CD4-positive, alpha-beta T cell (primary cell): ENCODE results near the gene HSD17B2. TPM values are rescaled to one million over a fixed set of nuclear protein-coding genes. Genes with fewer than 3 reads are reported as not detected.

ENCODE experiments used
- ATAC-seq: fragments of 200-7000 bp; cut with Tn5 transposase; one replicate; pipeline ENCODE4 v1.10.0; 2022; ENCODE audit warnings: mild to moderate bottlenecking; ENCODE audit not compliant: poor library complexity
- CTCF ChIA-PET: fragments of 350-600 bp; sonication (Branson Sonifier 250); formaldehyde crosslinking; loops from one replicate; lab custom pipeline; 2021; ENCODE audit warnings: antibody characterized with exemption, inconsistent platforms; lab: Charles Lee
- POLR2A ChIA-PET: fragments of 350-600 bp; sonication (Branson Sonifier 250); formaldehyde crosslinking; loops from one replicate; lab custom pipeline; 2021; ENCODE audit warnings: antibody characterized with exemption, inconsistent platforms; lab: Charles Lee
- DNase-seq, 14 experiments: peaks; one replicate each; pipeline ENCODE4 v3.0.0-alpha.2; 2013 to 2020; ENCODE audit warnings: mixed read lengths in 2 of 14
- H3K27ac ChIP-seq, 2 donors: one replicate each; pipeline versions ENCODE4 v1.5.1 to v1.7.0; 2013; ENCODE audit warnings: low read length in 2 of 2, low read depth in 1 of 2, mild to moderate bottlenecking in 1 of 2
- H3K27me3 ChIP-seq, 2 experiments: 1 replicate in 1 of 2; 2 replicates in 1 of 2; pipeline versions ENCODE4 v1.6.1 to v1.7.0; 2013; ENCODE audit warnings: low read length in 2 of 2, control low read depth in 1 of 2, mild to moderate bottlenecking in 1 of 2, moderate library complexity in 1 of 2; ENCODE audit not compliant: insufficient read depth in 2 of 2, control insufficient read depth in 1 of 2
- H3K36me3 ChIP-seq: one replicate; pipeline ENCODE4 v1.6.1; 2013; ENCODE audit warnings: low read length, control low read depth; ENCODE audit not compliant: insufficient read depth
- H3K4me1 ChIP-seq: one replicate; pipeline ENCODE4 v1.6.1; 2013; ENCODE audit warnings: low read length, control low read depth; ENCODE audit not compliant: insufficient read depth
- H3K4me3 ChIP-seq: one replicate; pipeline ENCODE4 v1.5.1; 2013; ENCODE audit warnings: mild to moderate bottlenecking, low read length, moderate library complexity
- H3K9me3 ChIP-seq, 2 experiments: 1 replicate in 1 of 2; 2 replicates in 1 of 2; pipeline versions ENCODE4 v1.6.1 to v1.7.0; 2013; ENCODE audit warnings: low read length in 2 of 2, mild to moderate bottlenecking in 2 of 2, control low read depth in 1 of 2, moderate library complexity in 1 of 2; ENCODE audit not compliant: control insufficient read depth in 1 of 2, insufficient read depth in 1 of 2
- H3K27ac Mint-ChIP-seq: one replicate; pipeline ENCODE4 v1.8.0; 2020; ENCODE audit warnings: mixed read lengths
- H3K27me3 Mint-ChIP-seq: one replicate; pipeline ENCODE4 v1.8.0; 2021; ENCODE audit warnings: mixed read lengths
- H3K36me3 Mint-ChIP-seq: one replicate; pipeline ENCODE4 v1.8.0; 2021; ENCODE audit warnings: low read depth, mixed read lengths
- H3K4me1 Mint-ChIP-seq: one replicate; pipeline ENCODE4 v1.8.0; 2021; ENCODE audit warnings: low read depth, mixed read lengths
- H3K4me3 Mint-ChIP-seq: one replicate; pipeline ENCODE4 v1.8.0; 2020; ENCODE audit warnings: mild to moderate bottlenecking, mixed read lengths
- H3K9me3 Mint-ChIP-seq: one replicate; pipeline ENCODE4 v1.8.0; 2020; ENCODE audit warnings: mixed read lengths
- intact Hi-C, 2 experiments: fragments of 100-400 bp; cut with DNase I in 1 of 2; cut with micrococcal nuclease in 1 of 2; formaldehyde crosslinking; loops; one replicate each; pipeline versions ENCODE4 v1.15.1 to v1.9.0; 2023 to 2025; cut with DNase I, micrococcal nuclease
- total RNA-seq, 174 experiments: library from RNA in 2 of 174; stranded (reverse) in 2 of 174; gene quantifications; one replicate each; pipeline ENCODE4 v1.2.3 and lab custom pipeline; 2021 to 2026
- TF ChIP-seq, protein P1 (sequence below): fragments of 200-600 bp; IDR thresholded peaks from one replicate; pipeline ENCODE4 v1.8.0; 2022; ENCODE audit warnings: antibody characterized with exemption, mild to moderate bottlenecking

The HSD17B2 gene
- total RNA-seq, 2 experiments from 2014 or later, result not detected

DNA sequence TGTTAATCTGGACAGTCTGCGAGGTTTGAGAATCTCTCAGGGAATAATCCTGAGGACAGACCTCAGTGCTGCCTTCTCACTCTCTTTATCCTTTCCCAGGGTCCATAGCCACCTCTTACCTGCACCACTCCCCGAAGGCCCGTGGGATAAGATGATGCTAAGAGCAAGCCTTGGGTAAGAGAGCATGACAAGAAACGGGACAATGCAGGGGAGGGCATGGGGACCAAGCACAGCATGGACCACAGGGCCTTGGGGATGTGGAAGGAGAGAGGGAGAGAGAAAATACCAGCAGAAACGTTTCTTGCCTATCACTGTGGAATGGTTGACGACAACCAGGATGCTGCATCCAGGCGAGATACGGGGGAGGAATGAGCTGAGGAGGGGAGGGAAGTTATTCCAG lies 15.5 kb upstream of the HSD17B2 start:
- Histone ChIP-seq H3K4me3 (no peak overlapping the region), H3K27me3 (peaks cover 13 to 48% of the 10 kb centered on the region in 2 experiments), H3K9me3 (peaks cover 0 to 19% of the 10 kb centered on the region in 2 experiments), H3K36me3 (no peaks in the 10 kb centered on the region), H3K4me1 (no peaks in the 10 kb centered on the region), H3K27ac (no peak overlapping the region)
- Mint-ChIP-seq H3K27me3 (peaks cover 77% of the 10 kb centered on the region), H3K9me3 (peaks cover 2% of the 10 kb centered on the region), H3K36me3 (no peaks in the 10 kb centered on the region), H3K4me1 (no peaks in the 10 kb centered on the region), H3K4me3 (no peak overlapping the region), H3K27ac (no peak overlapping the region)
- POLR2A ChIA-PET, result no interaction called here
- CTCF ChIA-PET, result no interaction called here
- TF ChIP-seq, protein P1, sequence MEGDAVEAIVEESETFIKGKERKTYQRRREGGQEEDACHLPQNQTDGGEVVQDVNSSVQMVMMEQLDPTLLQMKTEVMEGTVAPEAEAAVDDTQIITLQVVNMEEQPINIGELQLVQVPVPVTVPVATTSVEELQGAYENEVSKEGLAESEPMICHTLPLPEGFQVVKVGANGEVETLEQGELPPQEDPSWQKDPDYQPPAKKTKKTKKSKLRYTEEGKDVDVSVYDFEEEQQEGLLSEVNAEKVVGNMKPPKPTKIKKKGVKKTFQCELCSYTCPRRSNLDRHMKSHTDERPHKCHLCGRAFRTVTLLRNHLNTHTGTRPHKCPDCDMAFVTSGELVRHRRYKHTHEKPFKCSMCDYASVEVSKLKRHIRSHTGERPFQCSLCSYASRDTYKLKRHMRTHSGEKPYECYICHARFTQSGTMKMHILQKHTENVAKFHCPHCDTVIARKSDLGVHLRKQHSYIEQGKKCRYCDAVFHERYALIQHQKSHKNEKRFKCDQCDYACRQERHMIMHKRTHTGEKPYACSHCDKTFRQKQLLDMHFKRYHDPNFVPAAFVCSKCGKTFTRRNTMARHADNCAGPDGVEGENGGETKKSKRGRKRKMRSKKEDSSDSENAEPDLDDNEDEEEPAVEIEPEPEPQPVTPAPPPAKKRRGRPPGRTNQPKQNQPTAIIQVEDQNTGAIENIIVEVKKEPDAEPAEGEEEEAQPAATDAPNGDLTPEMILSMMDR, result no peak
- intact Hi-C loops, result loop anchor here in 1 of 2 experiments (5.0 kb wide), 1 partner anchor 702 kb away; no protein-coding TSS in a partner anchor
- DNase-seq (no peak), ATAC-seq (no peak)

DNA sequence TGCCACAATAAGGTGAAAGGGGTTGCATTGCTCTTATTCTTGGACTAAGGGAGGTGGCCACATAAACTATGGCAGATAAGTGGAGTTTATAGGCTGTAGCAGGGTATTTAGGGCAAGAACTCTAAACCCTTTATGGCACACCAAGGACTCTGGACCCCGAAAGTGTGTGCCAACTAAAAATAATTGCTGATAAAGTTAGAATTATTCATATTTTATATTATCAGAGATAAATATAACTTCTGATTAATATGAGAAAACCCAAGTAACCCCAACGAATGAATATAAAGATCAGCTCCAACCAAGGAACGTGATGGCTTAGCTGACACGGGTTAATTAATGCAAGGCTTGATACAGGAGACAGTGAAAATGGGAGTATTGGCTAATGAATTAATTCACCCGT lies 15.0 kb upstream of the HSD17B2 start:
- H3K9me3 Mint-ChIP-seq, result peaks cover 2% of the 10 kb centered on the region
- no peak overlapping the region for H3K4me3 Mint-ChIP-seq
- Histone ChIP-seq H3K36me3 (no peaks in the 10 kb centered on the region), H3K9me3 (peaks cover 0 to 14% of the 10 kb centered on the region in 2 experiments), H3K4me3 (no peak overlapping the region), H3K4me1 (no peaks in the 10 kb centered on the region), H3K27me3 (peaks cover 15 to 48% of the 10 kb centered on the region in 2 experiments), H3K27ac (no peak overlapping the region)
- no peak overlapping the region for H3K27ac Mint-ChIP-seq
- H3K36me3 Mint-ChIP-seq, result no peaks in the 10 kb centered on the region
- H3K4me1 Mint-ChIP-seq, result no peaks in the 10 kb centered on the region
- peaks cover 76% of the 10 kb centered on the region for H3K27me3 Mint-ChIP-seq
- DNase-seq, result no peak
- TF ChIP-seq, protein P1, result no peak
- ChIA-PET CTCF (no interaction called here), POLR2A (no interaction called here)
- intact Hi-C loops, result no loop called here
- no peak for ATAC-seq

DNA sequence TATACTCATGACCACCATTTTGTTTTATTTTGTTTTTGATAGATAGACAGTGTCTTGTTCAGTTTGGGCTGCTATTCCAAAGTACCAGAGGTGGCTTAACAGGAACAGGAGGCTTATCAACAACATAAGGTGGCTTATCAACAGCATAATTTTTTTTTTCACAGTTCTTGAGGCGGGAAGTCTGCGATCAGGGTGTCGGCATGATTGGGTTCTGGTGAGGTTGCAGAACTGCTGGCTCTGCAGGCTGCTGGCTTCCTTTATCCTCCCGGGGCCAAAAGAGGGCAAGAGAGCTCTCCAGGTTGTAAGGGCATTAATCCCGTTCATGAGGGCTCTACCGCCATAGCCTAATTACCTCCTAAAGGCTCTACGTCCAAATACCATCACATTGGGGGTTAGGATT lies 11.8 kb upstream of the HSD17B2 start:
- Histone ChIP-seq H3K4me1 (no peaks in the 10 kb centered on the region), H3K4me3 (no peak overlapping the region), H3K9me3 (no peaks in the 10 kb centered on the region), H3K27me3 (peaks cover 18 to 36% of the 10 kb centered on the region in 2 experiments), H3K27ac (no peak overlapping the region), H3K36me3 (no peaks in the 10 kb centered on the region)
- DNase-seq (no peak), ATAC-seq (no peak)
- no peaks in the 10 kb centered on the region for H3K4me1 Mint-ChIP-seq
- H3K4me3 Mint-ChIP-seq, result no peak overlapping the region
- peaks cover 54% of the 10 kb centered on the region for H3K27me3 Mint-ChIP-seq
- no peaks in the 10 kb centered on the region for H3K36me3 Mint-ChIP-seq
- H3K9me3 Mint-ChIP-seq, result no peaks in the 10 kb centered on the region
- CTCF ChIA-PET, result no interaction called here
- no peak overlapping the region for H3K27ac Mint-ChIP-seq
- intact Hi-C loops, result no loop called here
- TF ChIP-seq, protein P1, result no peak
- POLR2A ChIA-PET, result no interaction called here
